Activated B cell treated with CpG ODN at 0.5 μM for 24 hours (primary cell): ENCODE data around the gene DCLK2. TPM values are rescaled to one million over a fixed set of nuclear protein-coding genes. Genes with fewer than 3 reads are reported as not detected.

Source experiments
- ATAC-seq: fragments of 200-7000 bp; cut with Tn5 transposase; one replicate; pipeline ENCODE4 v1.10.0; 2021; ENCODE audit warnings: low read depth, mild to moderate bottlenecking, moderate library complexity
- CTCF ChIA-PET: fragments of 350-600 bp; sonication (Branson Sonifier 250); formaldehyde crosslinking; loops from one replicate; lab custom pipeline; 2021; ENCODE audit warnings: antibody characterized with exemption; lab: Charles Lee
- POLR2A ChIA-PET: fragments of 350-600 bp; sonication (Branson Sonifier 250); formaldehyde crosslinking; loops from one replicate; lab custom pipeline; 2021; ENCODE audit warnings: antibody characterized with exemption; lab: Charles Lee
- DNase-seq: peaks from one replicate; pipeline ENCODE4 v3.0.0; 2022
- H3K27ac Mint-ChIP-seq: one replicate; pipeline ENCODE4 v1.8.0; 2020; ENCODE audit warnings: mixed read lengths
- H3K27me3 Mint-ChIP-seq: one replicate; pipeline ENCODE4 v1.8.0; 2021; ENCODE audit warnings: mixed read lengths
- H3K36me3 Mint-ChIP-seq: one replicate; pipeline ENCODE4 v1.8.0; 2021; ENCODE audit warnings: low read depth, mixed read lengths
- H3K4me1 Mint-ChIP-seq: one replicate; pipeline ENCODE4 v1.8.0; 2021; ENCODE audit warnings: mixed read lengths
- H3K4me3 Mint-ChIP-seq: one replicate; pipeline ENCODE4 v1.8.0; 2020; ENCODE audit warnings: mild to moderate bottlenecking, mixed read lengths
- H3K9me3 Mint-ChIP-seq: one replicate; pipeline ENCODE4 v1.8.0; 2020; ENCODE audit warnings: mixed read lengths
- intact Hi-C: fragments of 100-400 bp; cut with micrococcal nuclease; formaldehyde crosslinking; loops from one replicate; pipeline ENCODE4 v1.15.1; 2024
- total RNA-seq: library from RNA; stranded (reverse); gene quantifications from 2 replicates; pipeline ENCODE4 v1.2.3, GENCODE V29; 2022
- TF ChIP-seq, protein P1 (sequence below): fragments of 200-600 bp; IDR thresholded peaks from one replicate; pipeline ENCODE4 v1.8.0; 2022; ENCODE audit warnings: antibody characterized with exemption, mild to moderate bottlenecking

Gene DCLK2
- total RNA-seq, 1 donor from 2014 or later = 3.4 TPM

DNA sequence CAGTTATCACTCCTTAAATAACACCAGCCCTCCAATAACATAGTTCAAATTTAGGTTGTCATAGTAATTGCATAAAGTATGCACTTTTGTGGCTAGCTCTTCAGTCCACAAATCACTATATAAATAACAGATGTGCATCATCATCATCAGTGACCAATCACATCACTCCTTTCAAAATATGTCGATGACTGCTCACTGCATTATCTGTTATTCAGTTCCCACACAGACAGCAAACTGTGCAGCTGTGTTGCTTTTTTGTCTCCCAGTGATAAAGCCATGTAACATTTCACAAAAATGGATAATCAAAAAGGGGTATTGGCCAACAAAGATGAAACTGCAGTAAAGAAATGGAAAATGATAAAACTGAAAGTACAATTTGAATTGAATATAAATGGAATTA lies 205.4 kb downstream of the DCLK2 start:
- ChIA-PET CTCF (no interaction called here), POLR2A (no interaction called here)
- Mint-ChIP-seq H3K4me1 (no peaks in the 10 kb centered on the region), H3K36me3 (peaks cover 77% of the 10 kb centered on the region), H3K4me3 (no peak overlapping the region), H3K27me3 (no peaks in the 10 kb centered on the region), H3K27ac (no peak overlapping the region), H3K9me3 (peaks cover 1% of the 10 kb centered on the region)
- TF ChIP-seq, protein P1, sequence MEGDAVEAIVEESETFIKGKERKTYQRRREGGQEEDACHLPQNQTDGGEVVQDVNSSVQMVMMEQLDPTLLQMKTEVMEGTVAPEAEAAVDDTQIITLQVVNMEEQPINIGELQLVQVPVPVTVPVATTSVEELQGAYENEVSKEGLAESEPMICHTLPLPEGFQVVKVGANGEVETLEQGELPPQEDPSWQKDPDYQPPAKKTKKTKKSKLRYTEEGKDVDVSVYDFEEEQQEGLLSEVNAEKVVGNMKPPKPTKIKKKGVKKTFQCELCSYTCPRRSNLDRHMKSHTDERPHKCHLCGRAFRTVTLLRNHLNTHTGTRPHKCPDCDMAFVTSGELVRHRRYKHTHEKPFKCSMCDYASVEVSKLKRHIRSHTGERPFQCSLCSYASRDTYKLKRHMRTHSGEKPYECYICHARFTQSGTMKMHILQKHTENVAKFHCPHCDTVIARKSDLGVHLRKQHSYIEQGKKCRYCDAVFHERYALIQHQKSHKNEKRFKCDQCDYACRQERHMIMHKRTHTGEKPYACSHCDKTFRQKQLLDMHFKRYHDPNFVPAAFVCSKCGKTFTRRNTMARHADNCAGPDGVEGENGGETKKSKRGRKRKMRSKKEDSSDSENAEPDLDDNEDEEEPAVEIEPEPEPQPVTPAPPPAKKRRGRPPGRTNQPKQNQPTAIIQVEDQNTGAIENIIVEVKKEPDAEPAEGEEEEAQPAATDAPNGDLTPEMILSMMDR = no peak
- intact Hi-C loops = no loop called here
- DNase-seq = no peak
- no peak for ATAC-seq

DNA sequence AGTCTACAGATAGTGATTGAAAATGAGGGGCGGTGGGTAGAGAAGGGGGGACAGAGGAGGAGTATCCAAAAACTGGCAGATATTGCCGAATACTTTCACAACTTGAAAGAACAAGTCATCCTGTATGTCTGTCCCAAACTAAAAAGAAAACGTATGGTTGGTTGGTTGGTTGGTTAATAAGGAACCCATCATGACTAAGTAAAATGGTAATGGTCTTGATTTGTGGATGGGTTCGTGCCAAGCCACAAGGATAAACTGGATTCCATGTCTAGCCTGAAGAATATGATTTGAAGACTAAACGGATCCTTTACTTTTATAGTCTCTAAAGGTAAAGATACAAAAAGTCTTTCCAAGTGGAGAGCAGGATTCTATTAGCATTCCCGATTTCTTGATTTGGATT lies 208.4 kb downstream of the DCLK2 start:
- TF ChIP-seq, protein P1 = no peak
- ChIA-PET CTCF (no interaction called here), POLR2A (no interaction called here)
- no peak overlapping the region for H3K27ac Mint-ChIP-seq
- ATAC-seq (no peak), DNase-seq (no peak)
- peaks cover 48% of the 10 kb centered on the region for H3K36me3 Mint-ChIP-seq
- no peaks in the 10 kb centered on the region for H3K4me1 Mint-ChIP-seq
- intact Hi-C loops = no loop called here
- H3K27me3 Mint-ChIP-seq = no peaks in the 10 kb centered on the region
- no peak overlapping the region for H3K4me3 Mint-ChIP-seq
- no peaks in the 10 kb centered on the region for H3K9me3 Mint-ChIP-seq

DNA sequence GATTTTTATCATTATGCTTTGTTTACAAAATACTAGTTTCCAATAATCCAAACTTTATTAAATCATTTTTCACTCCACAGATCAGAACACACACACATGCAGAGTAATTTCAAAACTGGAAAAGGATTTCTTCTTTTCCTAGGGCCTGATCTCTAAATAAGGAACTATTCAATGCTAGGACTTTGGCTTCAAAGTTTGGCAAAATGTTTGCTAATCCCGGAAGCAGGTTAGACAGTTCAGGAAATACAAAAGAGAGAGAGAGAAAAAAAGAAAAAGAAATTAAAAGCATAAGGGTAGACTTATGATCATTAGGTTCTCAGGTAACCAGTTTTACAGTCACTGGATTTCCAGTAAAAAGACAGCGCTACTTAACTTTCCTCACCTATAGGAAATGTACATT lies 211.0 kb downstream of the DCLK2 start:
- DNase-seq = no peak
- no peaks in the 10 kb centered on the region for H3K9me3 Mint-ChIP-seq
- H3K4me1 Mint-ChIP-seq = no peaks in the 10 kb centered on the region
- ChIA-PET CTCF (no interaction called here), POLR2A (no interaction called here)
- H3K36me3 Mint-ChIP-seq = peaks cover 34% of the 10 kb centered on the region
- no peak overlapping the region for H3K4me3 Mint-ChIP-seq
- intact Hi-C loops = no loop called here
- H3K27me3 Mint-ChIP-seq = no peaks in the 10 kb centered on the region
- TF ChIP-seq, protein P1 = no peak
- ATAC-seq = no peak
- H3K27ac Mint-ChIP-seq = no peak overlapping the region

DNA sequence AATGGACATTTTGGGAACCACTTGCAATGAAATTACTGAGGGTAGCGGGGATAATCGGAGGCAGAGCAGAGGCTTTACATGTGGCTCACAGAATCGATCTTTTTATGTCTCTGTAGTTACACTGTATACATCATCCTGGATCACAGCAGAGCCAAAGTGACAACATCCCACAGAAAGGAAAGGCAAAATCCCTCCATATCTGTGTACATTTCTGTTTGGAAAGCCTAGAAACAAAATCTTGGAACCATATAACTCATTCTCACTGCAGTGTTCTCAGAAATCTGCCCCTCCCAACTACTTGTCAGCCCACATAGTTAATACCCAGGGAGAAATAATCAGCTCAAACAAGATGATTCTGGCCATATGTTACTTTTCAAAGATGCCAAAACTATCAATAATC lies 211.6 kb downstream of the DCLK2 start:
- TF ChIP-seq, protein P1 = no peak
- Mint-ChIP-seq H3K27me3 (no peaks in the 10 kb centered on the region), H3K4me3 (no peak overlapping the region), H3K4me1 (no peaks in the 10 kb centered on the region), H3K9me3 (no peaks in the 10 kb centered on the region), H3K27ac (no peak overlapping the region), H3K36me3 (peaks cover 29% of the 10 kb centered on the region)
- CTCF ChIA-PET = no interaction called here
- POLR2A ChIA-PET = no interaction called here
- DNase-seq = no peak
- intact Hi-C loops = no loop called here
- no peak for ATAC-seq

DNA sequence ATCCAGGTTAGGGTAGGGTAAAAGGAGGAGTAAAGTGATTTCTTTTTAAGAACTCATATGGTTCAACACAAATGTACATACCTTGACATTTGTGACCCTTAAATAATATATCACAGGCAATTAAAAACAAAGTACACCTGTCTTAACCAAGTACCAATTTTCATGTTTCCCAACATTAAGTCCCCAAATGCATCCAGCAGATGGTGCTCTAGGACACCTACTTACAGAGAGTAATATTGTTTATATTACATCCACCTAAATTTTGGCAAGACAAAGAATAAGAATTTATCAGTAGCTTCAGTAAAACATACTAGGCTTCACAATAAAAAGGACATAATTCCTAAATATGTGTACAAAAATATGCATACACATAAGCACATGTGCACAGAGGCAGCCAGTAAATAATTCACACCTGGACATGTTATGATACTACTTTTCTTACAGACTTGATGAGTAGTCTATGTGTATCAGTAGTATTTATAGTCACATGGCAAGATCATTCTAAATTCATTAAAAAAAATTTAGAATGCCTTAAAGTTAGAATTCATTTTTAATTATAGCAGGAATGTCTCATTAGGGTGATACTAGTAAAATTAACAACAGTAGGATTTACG lies 219.7 kb downstream of the DCLK2 start:
- Mint-ChIP-seq H3K9me3 (no peaks in the 10 kb centered on the region), H3K4me1 (no peaks in the 10 kb centered on the region), H3K36me3 (peaks cover 16% of the 10 kb centered on the region), H3K27ac (no peak overlapping the region), H3K27me3 (no peaks in the 10 kb centered on the region), H3K4me3 (no peak overlapping the region)
- intact Hi-C loops = loop anchor here (1.0 kb wide), 1 partner anchor 569 kb away; no protein-coding TSS in a partner anchor
- ChIA-PET CTCF (interaction anchor here (0.6 to 5.5 kb wide), 2 partner anchors 551 to 570 kb away, joined by 3 to 44 read pairs; no protein-coding TSS in a partner anchor), POLR2A (no interaction called here)
- no peak for DNase-seq
- no peak for ATAC-seq
- TF ChIP-seq, protein P1 = no peak
